GM21576 (cell line): ENCODE data around the gene SH2B3.

Experiments used
- ATAC-seq: cut with Tn5 transposase; IDR thresholded peaks from one replicate; pipeline ENCODE4 v1.9.1; 2021; ENCODE audit warnings: mild to moderate bottlenecking, moderate library complexity; ENCODE audit not compliant: unreplicated experiment

The SH2B3 gene

GRCh38 chr12:111408686-111409402, 3.1 kb downstream of the SH2B3 start:
- no peak for ATAC-seq

- ATAC-seq = no peak
These were observed 3.7 kb downstream of the SH2B3 start for GRCh38 chr12:111409403-111409779.

- ATAC-seq = no peak
These were observed 4.2 kb downstream of the SH2B3 start for GRCh38 chr12:111409780-111410430.

- no peak for ATAC-seq
These were observed 4.9 kb downstream of the SH2B3 start for GRCh38 chr12:111410431-111411184.

- no peak for ATAC-seq
These were observed 5.6 kb downstream of the SH2B3 start for GRCh38 chr12:111411185-111411764.

- no peak for ATAC-seq
These were observed 6.5 kb downstream of the SH2B3 start for GRCh38 chr12:111412007-111412829.

GRCh38 chr12:111412830-111413441, 7.2 kb downstream of the SH2B3 start:
- no peak for ATAC-seq

- no peak for ATAC-seq
These were observed 7.8 kb downstream of the SH2B3 start for GRCh38 chr12:111413442-111414086.

- ATAC-seq = no peak
These were observed 9.1 kb downstream of the SH2B3 start for GRCh38 chr12:111414711-111415252.

- no peak for ATAC-seq
These were observed 11.6 kb downstream of the SH2B3 start for GRCh38 chr12:111417290-111417689.

- no peak for ATAC-seq
These were observed 12.3 kb downstream of the SH2B3 start for GRCh38 chr12:111417784-111418593.

GRCh38 chr12:111418594-111418880, 12.8 kb downstream of the SH2B3 start:
- no peak for ATAC-seq

- no peak for ATAC-seq
These were observed 14.1 kb downstream of the SH2B3 start for GRCh38 chr12:111419784-111420183.

GRCh38 chr12:111420494-111420893, 14.8 kb downstream of the SH2B3 start:
- no peak for ATAC-seq

GRCh38 chr12:111424189-111424792, 18.6 kb downstream of the SH2B3 start:
- no peak for ATAC-seq

GRCh38 chr12:111424793-111425251, 19.1 kb downstream of the SH2B3 start:
- ATAC-seq = no peak

GRCh38 chr12:111425655-111426054, 19.9 kb downstream of the SH2B3 start:
- ATAC-seq = no peak
